Measurements from ENCODE around the gene FAM162B. TPM values are rescaled to one million over a fixed set of nuclear protein-coding genes. Genes with fewer than 3 reads are reported as not detected.

Gene FAM162B
- total RNA-seq, result 1.5 and 2.5 TPM in 2 replicates
- long read RNA-seq, result 0 reads

DNA sequence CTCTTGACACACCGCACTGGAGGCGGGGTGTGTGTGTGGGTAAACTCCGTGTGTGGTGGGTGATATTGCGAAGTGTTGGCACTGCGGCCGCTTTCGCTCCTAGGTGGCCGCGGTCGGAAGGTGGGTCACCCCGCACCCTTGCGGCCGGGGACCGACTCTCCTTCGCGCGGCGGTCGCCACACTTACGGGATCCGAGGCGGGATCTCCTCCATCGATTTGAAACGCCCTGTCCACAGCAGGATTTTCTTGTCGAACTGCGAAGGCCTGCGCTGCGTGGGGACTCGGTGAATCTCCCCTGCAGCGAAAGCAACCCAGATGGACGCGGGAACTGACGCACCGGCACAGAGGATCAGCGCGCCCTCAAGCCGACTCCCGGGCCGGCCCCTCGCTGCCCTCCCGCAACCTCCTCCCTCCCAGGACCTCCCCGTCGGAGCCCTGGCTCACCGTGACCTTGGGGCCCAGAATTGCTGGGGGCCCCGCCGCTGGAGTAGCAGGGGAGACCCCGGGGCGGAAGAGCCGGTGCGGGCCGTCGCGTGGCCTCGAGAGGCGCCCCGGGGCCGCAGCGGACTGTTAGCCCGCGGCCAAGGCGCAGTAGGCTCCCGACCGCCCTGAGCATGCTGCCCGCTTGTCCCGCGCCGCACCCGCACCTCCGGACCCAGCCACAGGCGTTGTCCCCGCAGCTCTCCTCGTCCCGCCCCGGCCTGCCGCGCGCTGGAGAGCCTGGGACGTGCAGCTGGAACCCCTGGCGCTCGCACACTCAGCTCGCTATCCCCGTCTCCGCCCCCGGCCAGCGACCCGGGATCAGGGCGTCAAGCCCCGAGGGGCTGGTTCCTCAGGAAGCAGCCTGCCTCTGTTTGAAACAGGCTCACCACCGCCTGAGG lies at the start of gene FAM162B:
Gene FAM162B (minus strand): TSS at position 759 of the 881 bp plus-strand sequence. CDS start 143 bp downstream, at position 616.
- H3K27me3 Mint-ChIP-seq, result peaks cover 44% of the 10 kb centered on the region
- no peak within 1 kb of the TSS for H3K27ac Mint-ChIP-seq
- TF ChIP-seq, protein P1, sequence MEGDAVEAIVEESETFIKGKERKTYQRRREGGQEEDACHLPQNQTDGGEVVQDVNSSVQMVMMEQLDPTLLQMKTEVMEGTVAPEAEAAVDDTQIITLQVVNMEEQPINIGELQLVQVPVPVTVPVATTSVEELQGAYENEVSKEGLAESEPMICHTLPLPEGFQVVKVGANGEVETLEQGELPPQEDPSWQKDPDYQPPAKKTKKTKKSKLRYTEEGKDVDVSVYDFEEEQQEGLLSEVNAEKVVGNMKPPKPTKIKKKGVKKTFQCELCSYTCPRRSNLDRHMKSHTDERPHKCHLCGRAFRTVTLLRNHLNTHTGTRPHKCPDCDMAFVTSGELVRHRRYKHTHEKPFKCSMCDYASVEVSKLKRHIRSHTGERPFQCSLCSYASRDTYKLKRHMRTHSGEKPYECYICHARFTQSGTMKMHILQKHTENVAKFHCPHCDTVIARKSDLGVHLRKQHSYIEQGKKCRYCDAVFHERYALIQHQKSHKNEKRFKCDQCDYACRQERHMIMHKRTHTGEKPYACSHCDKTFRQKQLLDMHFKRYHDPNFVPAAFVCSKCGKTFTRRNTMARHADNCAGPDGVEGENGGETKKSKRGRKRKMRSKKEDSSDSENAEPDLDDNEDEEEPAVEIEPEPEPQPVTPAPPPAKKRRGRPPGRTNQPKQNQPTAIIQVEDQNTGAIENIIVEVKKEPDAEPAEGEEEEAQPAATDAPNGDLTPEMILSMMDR (IDR thresholded peaks at IDR 0.05; ENCODE audit: unreplicated experiment), result no peak
- H3K4me1 Mint-ChIP-seq (ENCODE audit: low read depth), result peaks cover 4% of the 10 kb centered on the region
- H3K36me3 Mint-ChIP-seq (ENCODE audit: insufficient read depth), result no peaks in the 10 kb centered on the region
- H3K9me3 Mint-ChIP-seq (ENCODE audit: low read depth), result no peaks in the 10 kb centered on the region
- H3K4me3 Mint-ChIP-seq (ENCODE audit: low read depth), result peak within 1 kb of the TSS; percentile 74
- peak; percentile 38 for DNase-seq (ENCODE audit: low spot score, unreplicated experiment)

DNA sequence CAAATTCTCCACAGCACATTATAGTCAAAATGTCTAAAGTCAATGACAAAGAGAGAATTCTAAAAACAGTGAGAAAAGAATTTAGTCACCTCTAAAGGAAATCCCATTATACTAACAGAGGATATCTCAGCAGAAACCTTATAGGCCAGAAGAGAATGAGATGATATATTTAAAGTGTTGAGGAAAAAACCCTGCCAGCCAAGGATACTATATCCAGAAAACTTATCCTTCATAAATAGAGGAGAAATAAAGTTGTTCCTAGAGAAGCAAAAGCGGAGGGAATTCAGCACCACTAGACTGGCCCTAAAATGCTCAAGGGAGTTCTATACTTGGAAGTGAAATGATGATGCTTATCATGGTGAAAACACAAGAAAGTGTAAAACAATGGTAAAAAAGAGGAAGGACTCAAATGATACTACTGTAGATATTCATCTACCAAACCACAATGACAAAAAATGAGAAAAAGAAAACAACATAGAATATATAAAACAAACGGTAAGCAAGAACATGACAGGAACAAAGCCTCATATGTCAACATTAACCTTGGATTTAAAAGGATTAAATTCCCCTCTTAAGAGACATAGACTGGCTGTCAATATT lies 46.6 kb upstream of the FAM162B start:
- Mint-ChIP-seq H3K9me3 (ENCODE audit: low read depth) (peaks cover 24% of the 10 kb centered on the region), H3K27me3 (no peaks in the 10 kb centered on the region), H3K4me3 (ENCODE audit: low read depth) (no peak overlapping the region), H3K27ac (no peak overlapping the region), H3K36me3 (ENCODE audit: insufficient read depth) (no peaks in the 10 kb centered on the region), H3K4me1 (ENCODE audit: low read depth) (peaks cover 2% of the 10 kb centered on the region)
- no peak for DNase-seq (ENCODE audit: low spot score, unreplicated experiment)
- TF ChIP-seq, protein P1 (IDR thresholded peaks at IDR 0.05; ENCODE audit: unreplicated experiment), result no peak

DNA sequence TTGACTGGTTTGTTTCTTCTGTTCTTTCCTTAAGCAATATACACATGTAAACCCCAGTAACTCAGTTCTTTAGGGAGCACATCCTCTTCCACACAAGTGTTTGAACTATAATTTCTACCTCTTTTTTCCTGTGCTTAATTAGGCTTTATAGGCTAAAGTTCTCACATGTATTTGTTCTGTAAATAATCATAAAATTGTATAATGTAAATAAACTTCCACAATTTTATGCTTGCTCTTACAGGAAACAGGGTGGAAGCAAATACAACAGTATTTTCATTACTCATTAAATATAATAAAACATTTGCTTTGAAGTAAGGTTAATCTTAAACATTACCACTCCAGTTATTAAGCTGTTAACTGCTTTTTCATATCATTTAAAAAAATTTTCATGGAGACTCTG lies 36.5 kb upstream of the FAM162B start:
- H3K4me3 Mint-ChIP-seq (ENCODE audit: low read depth), result no peak overlapping the region
- no peaks in the 10 kb centered on the region for H3K27me3 Mint-ChIP-seq
- H3K36me3 Mint-ChIP-seq (ENCODE audit: insufficient read depth), result no peaks in the 10 kb centered on the region
- peaks cover 14% of the 10 kb centered on the region for H3K4me1 Mint-ChIP-seq (ENCODE audit: low read depth)
- TF ChIP-seq, protein P1 (IDR thresholded peaks at IDR 0.05; ENCODE audit: unreplicated experiment), result no peak
- DNase-seq (ENCODE audit: low spot score, unreplicated experiment), result no peak
- H3K9me3 Mint-ChIP-seq (ENCODE audit: low read depth), result no peaks in the 10 kb centered on the region
- no peak overlapping the region for H3K27ac Mint-ChIP-seq

DNA sequence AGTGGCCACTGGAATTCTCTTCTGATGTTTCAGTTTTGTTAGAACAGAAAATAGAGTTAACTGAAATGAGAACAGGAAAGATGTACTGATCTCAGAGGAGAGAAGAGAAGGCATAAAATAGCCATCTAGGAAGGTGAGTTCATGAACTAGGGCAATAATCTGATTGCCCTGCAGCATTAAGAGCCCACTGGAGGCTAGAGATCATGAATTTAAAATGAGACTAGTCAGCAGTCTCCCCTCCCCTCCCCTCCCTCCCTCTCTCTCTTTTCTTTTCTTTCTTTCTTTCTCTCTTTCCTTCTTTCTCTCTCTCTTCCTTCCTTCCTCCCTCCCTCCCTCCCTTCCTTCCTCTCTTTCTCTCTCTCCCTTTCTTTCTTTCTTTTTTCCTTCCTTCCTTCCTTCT lies 34.4 kb upstream of the FAM162B start:
- no peak for DNase-seq (ENCODE audit: low spot score, unreplicated experiment)
- H3K27me3 Mint-ChIP-seq, result no peaks in the 10 kb centered on the region
- no peak overlapping the region for H3K4me3 Mint-ChIP-seq (ENCODE audit: low read depth)
- H3K36me3 Mint-ChIP-seq (ENCODE audit: insufficient read depth), result no peaks in the 10 kb centered on the region
- TF ChIP-seq, protein P1 (IDR thresholded peaks at IDR 0.05; ENCODE audit: unreplicated experiment), result no peak
- no peak overlapping the region for H3K27ac Mint-ChIP-seq
- peaks cover 14% of the 10 kb centered on the region for H3K4me1 Mint-ChIP-seq (ENCODE audit: low read depth)
- H3K9me3 Mint-ChIP-seq (ENCODE audit: low read depth), result no peaks in the 10 kb centered on the region

DNA sequence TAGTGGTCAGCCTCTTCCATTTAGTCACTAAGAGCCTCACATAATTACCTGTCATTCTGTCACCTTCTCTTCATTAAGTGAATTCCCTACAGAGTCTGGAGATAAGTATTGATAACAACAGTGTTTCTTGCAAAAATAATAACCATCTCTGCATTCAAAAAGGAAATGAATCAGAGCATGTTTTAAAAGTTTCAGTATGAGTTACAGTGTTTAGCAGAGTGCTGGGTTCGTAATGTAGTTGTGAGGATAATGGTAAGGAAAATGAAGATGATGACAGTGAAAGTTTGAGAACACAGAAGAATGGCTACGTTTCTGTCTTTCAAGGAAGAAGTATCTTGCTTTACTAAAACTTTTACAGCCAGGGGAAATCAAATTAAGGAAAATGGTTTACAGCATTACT lies 32.1 kb upstream of the FAM162B start:
- TF ChIP-seq, protein P1 (IDR thresholded peaks at IDR 0.05; ENCODE audit: unreplicated experiment), result no peak
- Mint-ChIP-seq H3K4me1 (ENCODE audit: low read depth) (peaks cover 12% of the 10 kb centered on the region), H3K9me3 (ENCODE audit: low read depth) (no peaks in the 10 kb centered on the region), H3K27me3 (no peaks in the 10 kb centered on the region), H3K36me3 (ENCODE audit: insufficient read depth) (no peaks in the 10 kb centered on the region), H3K27ac (no peak overlapping the region), H3K4me3 (ENCODE audit: low read depth) (no peak overlapping the region)
- no peak for DNase-seq (ENCODE audit: low spot score, unreplicated experiment)
